HG02943 (cell line): ENCODE data around the gene CPT2.

Source experiments
- ATAC-seq: cut with Tn5 transposase; IDR thresholded peaks from one replicate; pipeline ENCODE4 v1.9.1; 2021; ENCODE audit warnings: mild to moderate bottlenecking, low read depth, moderate library complexity; ENCODE audit not compliant: unreplicated experiment

CPT2 gene

DNA sequence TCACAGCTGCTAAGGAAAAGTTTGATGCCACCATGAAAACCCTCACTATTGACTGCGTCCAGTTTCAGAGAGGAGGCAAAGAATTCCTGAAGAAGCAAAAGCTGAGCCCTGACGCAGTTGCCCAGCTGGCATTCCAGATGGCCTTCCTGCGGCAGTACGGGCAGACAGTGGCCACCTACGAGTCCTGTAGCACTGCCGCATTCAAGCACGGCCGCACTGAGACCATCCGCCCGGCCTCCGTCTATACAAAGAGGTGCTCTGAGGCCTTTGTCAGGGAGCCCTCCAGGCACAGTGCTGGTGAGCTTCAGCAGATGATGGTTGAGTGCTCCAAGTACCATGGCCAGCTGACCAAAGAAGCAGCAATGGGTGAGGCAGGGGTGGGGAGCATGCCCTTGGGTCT lies 14.3 kb downstream of the CPT2 start:
- ATAC-seq = no peak

GRCh38 chr1:53214376-53214940 lies 17.8 kb downstream of the CPT2 start:
- no peak for ATAC-seq

- ATAC-seq = no peak
Observed at GRCh38 chr1:53218201-53218600, 21.6 kb downstream of the CPT2 start.

- ATAC-seq = no peak
Observed at GRCh38 chr1:53219711-53220110, 23.1 kb downstream of the CPT2 start.

DNA sequence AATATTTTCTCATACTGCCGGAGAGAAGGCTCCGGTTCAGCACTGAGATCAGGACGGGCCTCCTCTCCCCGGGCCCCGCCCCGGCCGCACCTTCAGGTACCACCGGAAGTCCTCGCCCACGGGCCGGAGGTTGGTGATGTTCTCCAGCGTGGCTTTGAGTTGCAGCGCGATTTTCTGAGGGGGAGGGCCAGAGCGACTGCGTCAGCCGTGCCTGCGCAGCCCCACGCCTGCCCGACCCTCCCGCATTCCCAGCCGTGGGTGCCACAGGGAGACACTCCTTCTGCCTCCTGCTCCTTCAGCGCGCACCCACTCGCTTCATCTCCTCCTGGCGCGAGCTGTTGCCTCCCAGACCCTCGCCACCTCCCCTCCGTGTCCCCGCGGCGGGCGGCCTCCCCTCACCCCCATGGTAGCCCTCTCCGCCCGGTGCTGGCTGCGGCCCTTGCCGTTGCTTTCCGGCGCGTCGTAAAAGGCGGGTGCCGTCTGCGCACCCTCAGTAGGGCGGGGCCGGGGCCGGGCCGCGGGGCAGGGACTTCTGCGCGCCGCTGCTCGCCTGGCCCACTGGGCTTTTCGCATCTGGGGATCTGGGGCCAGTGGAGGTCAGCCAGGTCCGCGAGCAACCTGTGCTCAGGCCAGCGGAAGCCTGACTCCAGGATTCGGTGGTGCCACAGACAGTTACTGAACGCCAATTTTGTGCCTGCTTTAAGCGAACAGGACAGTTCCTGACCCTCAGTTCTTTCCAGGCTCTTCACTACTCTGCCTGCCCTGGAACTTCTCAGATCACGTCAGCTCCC lies 23.7 kb downstream of the CPT2 start, which contains the start of gene CZIB:
Gene CZIB (minus strand): TSS at position 464 of the 791 bp plus-strand sequence. CDS start 59 bp downstream, at position 405.
- ATAC-seq = peak; percentile 86

GRCh38 chr1:53220962-53221286 lies 24.3 kb downstream of the CPT2 start:
- no peak for ATAC-seq

DNA sequence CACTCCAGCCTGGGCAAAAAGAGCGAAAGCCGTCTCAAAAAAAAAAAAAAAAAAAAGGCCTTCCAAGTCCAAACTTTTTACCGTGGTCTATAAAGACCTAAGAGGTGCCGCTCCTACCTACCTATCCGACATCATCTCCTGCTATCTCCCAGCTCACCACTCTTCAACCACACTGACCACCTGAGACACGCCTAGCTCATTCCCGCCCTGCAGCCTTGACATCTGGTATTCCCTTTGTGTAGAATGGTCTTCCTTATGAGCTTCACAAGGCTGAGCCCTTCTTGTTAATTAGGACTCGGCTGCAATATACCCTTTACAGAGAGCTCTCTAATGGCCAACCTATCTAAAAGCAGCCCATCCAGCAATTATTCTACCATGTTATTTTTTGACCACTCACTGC lies 41.0 kb downstream of the CPT2 start:
- ATAC-seq = no peak

- ATAC-seq = peak; percentile 94
Observed at GRCh38 chr1:53238197-53239155, 41.9 kb downstream of the CPT2 start, which contains the start of gene MAGOH. MAGOH (minus strand) TSS chr1:53238518; CDS start chr1:53238448, 70 bp downstream.

- no peak for ATAC-seq
Observed at GRCh38 chr1:53241828-53242227, 45.2 kb downstream of the CPT2 start.

DNA sequence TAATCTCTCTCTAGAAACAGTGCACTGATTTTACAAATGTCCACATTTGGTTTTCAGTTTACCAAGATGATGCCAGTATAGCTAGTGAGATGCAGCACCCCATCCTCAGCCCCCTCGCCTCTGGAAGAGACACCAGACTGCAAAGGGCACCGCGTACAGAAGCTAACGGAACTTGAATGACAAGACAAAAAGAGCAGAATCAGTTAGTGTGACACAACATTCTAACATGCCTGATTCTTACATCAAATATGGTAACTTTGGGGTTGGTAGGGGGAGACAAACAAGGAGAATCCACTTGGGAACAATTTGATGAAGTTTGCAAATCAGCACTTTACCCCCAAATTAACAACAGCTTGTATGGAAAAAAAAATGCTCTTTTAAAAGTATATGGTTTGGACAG lies 45.8 kb downstream of the CPT2 start:
- no peak for ATAC-seq

- no peak for ATAC-seq
Observed at GRCh38 chr1:53244141-53244540, 47.5 kb downstream of the CPT2 start.

DNA sequence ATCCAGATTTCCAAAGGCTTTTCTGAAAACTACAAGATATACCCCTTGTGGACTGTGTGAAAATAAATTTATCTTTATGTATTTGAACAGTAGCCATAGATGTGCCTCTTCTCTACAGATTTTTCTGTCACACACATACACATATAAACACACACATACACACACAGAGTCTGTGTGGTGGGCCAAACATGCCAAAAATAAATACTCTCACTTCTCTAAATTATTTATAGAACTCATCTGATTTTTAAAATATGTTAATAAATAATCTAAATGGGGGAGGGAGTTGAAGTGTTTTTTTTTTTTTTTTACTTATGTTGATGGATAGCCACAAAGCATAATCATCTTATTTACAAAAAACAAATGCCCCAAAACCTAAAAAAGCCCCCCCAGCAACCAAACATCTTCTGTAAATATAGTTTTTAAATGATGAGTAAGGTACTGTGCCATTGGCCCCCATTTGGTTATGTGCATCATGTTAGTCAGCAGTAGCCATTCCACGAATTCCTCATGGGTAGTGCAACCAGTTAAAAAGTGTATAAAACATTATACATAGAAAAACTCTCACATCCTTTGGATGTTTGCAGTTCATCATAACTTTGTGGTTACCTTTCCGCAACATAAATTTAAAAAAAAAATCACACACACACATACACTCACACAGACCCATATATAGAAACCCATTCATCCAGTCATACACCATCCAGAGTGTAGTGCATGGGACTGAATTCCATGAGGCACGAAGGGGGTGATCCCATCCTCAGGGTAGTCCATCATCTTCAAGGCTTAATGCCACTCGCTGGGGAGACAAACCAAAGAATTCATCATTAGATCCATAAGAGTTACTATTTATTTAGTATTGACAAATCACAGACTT lies 49.9 kb downstream of the CPT2 start:
- ATAC-seq = no peak

GRCh38 chr1:53249706-53250105 lies 53.1 kb downstream of the CPT2 start:
- ATAC-seq = no peak

- no peak for ATAC-seq
Observed at GRCh38 chr1:53250325-53250724, 53.7 kb downstream of the CPT2 start.

GRCh38 chr1:53254011-53254640 lies 57.5 kb downstream of the CPT2 start:
- no peak for ATAC-seq

DNA sequence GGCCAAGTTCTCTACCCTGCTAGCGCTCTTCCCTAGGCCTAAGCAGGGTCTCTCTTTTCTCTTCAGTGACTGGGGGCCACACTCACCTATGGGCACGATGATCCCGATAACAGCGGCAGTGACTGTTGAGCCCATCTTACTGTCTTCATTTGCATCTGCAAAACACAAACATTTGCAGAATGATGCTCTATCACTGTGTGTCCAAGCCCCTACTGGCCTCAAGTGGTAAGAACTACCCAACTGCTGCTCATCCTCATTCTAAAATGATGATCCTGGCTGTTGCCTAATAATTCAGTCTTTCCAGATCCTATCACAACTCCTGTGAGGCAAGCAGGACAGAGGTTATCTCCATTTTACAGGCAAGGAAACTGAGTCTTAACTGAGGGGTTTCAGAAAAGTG lies 58.4 kb downstream of the CPT2 start:
- ATAC-seq = no peak

GRCh38 chr1:53256511-53257453 lies 60.2 kb downstream of the CPT2 start:
- no peak for ATAC-seq

DNA sequence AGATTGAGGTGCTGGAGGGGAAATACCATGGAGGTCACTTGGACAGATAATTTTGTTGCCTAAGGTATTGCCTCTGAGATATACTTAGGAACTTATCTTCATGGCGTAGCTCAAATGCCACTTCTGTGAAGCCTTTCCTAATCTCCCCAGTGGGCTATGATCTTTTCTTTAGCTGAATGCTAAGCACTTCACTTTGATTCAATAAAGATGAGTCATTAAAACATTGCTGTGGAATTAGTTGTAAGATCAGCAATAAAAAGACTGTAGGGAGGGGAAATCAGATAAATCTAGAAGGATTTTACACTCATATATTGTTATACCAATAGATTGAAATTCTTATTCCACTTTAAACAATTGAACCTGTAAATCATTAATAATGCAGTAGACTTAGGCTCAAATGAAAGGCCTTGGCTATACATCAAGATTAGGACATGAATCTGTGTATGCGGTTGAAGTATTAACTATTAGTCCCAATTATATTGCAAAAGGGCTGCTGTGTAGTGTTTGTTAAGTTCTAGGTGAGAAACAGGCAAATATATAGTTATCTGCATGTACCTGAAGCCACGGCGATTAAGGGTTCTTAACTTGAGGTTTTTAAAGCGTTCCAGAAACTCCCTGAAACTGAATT lies 60.9 kb downstream of the CPT2 start:
- ATAC-seq = no peak
